T-helper 1 cell (primary cell): ENCODE measurements around the gene BTBD6.

Source experiments
- DNase-seq, 5 donors: peaks; one replicate each; pipeline ENCODE4 v3.0.0-alpha.2; 2012 to 2020

BTBD6 gene

GRCh38 chr14:105211086-105211757, 37.1 kb upstream of the BTBD6 start:
- DNase-seq = no peak

GRCh38 chr14:105211758-105212089, 36.6 kb upstream of the BTBD6 start:
- no peak for DNase-seq

- DNase-seq = no peak
These were observed 35.6 kb upstream of the BTBD6 start for GRCh38 chr14:105212541-105213300.

GRCh38 chr14:105213361-105213760, 35.0 kb upstream of the BTBD6 start:
- no peak for DNase-seq

DNA sequence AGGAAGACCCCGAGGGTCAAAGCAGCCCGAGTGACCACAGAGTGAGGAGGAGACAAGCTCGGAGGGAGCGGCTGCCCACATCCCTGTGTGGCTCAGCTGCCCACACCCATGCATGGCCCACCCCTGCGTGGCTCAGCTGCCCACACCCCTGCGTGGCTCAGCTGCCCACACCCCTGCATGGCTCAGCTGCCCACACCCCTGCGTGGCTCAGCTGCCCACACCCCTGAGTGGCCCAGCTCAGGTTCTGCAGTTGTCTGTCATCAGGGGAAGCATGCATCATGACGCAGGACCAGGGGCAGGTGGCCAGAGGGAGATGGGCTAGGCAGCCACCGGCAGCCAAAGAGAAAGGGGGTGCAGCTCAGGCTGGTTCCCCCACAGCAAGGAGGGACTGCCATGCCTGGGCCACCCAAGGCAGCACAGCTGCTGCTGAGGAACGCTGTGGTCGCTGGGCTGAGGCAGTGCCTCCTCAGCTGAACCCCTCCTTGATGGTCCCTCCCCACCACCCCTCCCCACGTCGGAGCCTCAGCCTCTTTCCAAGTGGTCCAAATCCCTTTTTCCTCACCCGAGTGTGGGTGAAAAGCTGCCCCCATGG, 33.9 kb upstream of the BTBD6 start:
- no peak for DNase-seq

GRCh38 chr14:105215602-105216001, 32.7 kb upstream of the BTBD6 start:
- no peak for DNase-seq

DNA sequence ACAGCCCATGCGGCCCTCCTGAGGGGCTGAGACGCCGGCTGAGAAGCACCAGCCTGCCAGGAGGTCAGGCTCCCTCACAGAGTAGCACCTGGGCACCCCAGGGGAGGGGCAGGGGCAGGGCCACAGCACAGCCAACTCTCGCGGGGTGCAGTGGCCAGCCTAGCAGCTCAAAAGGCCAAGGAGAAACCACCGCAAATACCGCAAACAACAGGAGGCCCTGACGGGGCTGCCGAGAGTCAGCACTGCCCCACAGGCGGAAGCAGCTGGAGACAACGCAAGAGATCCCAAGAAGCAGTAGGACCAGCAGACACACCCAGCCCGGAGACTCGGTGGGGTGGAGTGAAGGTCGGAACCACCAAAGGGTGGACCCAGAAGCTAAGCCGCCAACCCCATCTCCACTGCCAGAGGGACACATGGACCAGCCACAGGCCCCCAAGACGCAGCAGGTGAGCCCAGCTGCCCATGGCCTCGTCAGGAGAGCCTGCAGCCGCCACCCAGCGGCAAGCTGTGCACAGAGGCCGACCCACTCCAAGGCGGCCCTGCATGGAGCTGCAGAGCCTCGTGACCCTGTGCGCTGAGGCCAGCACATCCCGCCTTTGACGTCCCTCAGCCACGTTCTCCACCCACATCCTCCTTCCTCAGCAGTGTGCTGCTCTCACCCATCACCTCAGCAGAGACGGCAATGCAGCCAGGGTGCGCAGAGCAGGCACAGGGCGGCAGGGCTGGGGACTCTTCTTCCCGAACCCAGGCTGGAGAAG, 31.7 kb upstream of the BTBD6 start:
- no peak for DNase-seq

- DNase-seq = no peak
These were observed 30.6 kb upstream of the BTBD6 start for GRCh38 chr14:105217774-105218173.

- DNase-seq = no peak
These were observed 29.7 kb upstream of the BTBD6 start for GRCh38 chr14:105218611-105219010.

- DNase-seq = no peak
These were observed 29.2 kb upstream of the BTBD6 start for GRCh38 chr14:105219043-105219612.

DNA sequence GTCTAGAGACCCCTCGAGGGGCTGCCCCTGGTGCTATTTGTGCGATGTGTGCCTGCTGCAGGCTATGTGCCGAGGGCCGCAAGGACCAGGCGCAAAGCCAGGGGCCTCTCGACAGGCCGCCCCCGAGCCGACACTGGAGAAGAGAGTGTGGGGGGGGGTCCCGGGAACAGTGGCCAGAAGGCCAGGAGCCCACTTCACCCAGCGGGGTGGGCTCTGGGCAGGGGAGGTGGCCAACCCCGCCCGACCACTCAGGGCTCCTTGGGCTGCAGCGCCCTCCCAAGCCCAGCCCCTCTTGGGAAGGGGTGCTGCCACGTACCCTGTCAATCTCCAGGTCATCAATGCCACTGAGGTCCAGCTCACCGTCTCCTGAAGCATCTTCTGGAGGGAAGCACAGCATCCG, 28.6 kb upstream of the BTBD6 start:
- DNase-seq = no peak

DNA sequence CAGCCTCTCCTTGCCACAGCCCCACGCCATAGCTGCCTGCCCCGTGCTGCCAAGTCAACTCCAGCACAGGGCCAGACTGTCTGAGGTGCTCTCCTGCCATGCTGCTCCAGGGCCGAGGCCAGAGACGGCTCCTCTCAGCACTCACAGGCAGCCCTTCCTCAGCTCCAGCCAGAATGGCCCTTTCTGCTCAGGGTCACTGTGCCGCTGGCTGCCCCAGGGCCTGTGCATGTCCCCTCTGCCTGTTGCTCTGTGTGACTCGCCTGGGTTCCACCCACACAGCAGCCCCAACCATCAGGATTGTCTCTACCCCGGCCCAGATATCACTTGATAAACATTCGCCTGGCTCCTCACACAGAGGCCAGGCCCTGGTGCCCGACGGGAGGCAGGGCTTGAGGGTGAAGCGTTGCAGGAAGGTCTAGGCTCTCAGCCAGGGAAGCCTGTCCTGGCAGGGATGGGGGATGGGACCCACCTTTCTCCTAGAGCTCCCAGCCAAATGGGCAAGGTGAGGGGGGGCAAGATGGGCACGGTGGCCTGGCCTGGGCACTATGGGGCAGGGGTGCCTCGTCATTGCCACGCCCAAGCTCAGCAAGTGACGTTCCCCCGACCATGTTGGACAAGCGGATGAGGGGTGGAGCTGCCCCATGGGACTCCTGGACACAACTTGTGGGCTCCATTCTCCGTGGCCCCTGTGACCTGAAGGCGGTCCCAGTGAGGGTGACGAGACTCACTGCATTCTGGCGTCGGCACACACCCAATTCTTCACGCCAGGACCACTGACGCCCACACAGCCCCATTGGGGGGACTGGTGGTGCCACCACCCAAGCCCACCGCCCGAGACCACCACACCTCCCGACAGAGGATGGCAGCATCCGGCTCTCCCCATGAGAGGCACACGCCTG, 27.4 kb upstream of the BTBD6 start:
- no peak for DNase-seq

GRCh38 chr14:105221598-105222178, 26.6 kb upstream of the BTBD6 start:
- DNase-seq = no peak

DNA sequence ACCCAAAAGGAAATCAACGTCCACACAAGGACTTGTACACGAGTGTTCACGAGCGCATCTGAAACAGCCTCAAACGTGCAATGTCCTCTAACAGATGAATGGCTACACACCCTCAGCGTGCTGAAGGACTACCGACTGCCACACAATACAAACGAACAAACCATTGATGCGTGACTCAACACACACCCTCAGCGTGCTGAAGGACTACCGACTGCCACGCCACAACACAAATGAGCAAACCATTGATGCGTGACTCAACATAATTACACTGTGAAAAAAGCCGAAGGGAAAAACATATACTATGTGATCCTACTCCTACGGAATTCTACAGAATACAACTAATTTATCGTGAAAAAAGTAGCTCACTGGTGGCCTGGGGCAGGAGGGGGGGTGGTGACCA, 25.1 kb upstream of the BTBD6 start:
- no peak for DNase-seq

- no peak for DNase-seq
These were observed 24.4 kb upstream of the BTBD6 start for GRCh38 chr14:105223770-105224544.

DNA sequence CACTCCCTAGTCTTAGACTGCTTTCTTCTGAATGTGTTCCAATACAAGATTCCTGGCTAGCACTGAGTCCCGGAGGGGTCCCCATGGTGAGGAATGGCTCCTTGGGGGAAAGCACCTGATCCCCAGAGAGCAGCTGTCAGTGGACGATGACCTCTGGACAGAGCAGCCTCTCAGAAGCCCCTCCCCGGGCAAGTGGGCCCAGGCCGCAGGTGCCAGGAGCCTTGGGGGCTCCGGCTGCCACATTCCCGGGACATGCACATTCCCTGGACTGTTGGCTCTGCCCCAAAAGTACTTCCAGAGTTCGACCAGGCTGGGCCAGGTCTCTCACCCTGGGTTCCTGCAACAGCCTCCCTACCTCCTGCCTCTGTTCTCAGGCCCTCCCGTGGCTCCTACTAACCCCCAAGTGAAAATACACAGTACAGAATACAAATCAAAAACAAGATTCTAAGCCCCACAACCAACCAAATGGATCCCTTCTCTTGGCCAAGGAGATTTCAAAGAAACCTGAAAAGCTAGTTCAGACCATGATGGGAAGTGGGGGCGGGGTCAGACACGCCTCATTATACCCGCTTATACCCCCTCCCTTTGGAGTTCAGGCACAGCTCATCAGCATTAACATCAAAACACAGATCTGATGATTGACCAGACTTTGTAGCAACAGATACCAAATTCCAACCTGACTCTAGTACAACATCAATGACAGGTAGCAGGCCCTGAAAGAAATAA, 23.3 kb upstream of the BTBD6 start:
- no peak for DNase-seq

DNA sequence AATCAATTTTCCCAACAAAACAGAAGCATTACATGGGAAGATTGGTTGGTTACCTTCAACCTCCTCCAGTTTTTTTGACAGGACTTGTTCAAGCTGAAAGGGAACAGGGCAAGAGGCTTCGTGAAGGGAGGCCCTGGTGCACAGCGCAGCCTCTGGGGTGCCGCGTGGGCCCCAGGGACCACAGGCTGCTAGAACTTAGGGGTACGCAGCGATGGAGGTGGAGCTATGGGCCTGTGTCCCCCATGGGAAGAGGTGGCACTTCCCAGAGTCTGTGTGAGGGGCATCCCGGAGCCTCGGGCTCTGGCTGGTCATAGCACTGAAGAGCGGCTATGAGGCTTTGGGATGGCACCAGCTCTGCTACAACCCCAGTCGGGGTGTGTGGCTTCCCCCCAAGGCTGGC, 22.1 kb upstream of the BTBD6 start:
- DNase-seq = no peak

DNA sequence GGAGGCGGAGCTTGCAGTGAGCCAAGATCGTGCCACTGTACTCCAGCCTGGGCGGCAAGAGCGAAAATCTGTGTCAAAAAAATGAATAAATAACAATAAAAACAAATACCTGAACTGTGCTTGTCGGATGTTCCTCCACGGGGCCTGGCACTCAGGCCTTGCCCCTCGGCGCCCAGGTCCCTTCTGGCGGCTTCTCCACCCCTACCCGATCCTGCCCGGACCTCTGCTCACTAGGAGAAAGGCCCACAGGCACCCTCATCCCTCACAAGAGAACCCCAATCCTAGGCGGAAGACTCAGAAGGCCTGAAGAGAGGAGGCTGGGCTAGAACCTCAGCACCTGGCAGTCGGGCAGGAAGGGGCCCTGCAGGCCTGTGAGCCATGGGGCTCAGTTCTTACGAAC, 21.0 kb upstream of the BTBD6 start:
- no peak for DNase-seq

GRCh38 chr14:105228562-105228961, 19.8 kb upstream of the BTBD6 start:
- DNase-seq = no peak

GRCh38 chr14:105229099-105229655, 19.2 kb upstream of the BTBD6 start:
- DNase-seq = no peak
